ENCODE data around the gene ITIH1. TPM values are rescaled to one million over a fixed set of nuclear protein-coding genes. Genes with fewer than 3 reads are reported as not detected.

The ITIH1 gene
- total RNA-seq, 4 donors from 2014 or later, result 4.1 TPM; not detected in 3

DNA sequence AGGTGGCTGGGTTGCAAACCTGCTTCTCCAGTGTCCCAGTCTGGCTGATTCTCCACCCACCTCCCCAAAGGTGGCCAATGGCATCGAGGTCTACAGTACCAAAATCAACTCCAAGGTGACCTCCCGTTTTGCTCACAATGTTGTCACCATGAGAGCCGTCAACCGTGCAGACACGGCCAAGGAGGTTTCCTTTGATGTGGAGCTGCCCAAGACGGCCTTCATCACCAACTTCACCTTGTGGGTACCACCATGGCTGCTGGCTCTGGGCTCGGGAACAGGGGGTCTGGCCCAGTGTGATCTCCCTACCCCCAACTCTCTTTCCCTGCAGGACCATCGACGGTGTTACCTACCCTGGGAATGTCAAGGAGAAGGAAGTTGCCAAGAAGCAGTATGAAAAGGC is 19.0 kb downstream of the ITIH1 start:
- TF ChIP-seq POLR2A (IDR thresholded peaks at IDR 0.05) (no peak), EP300 (IDR thresholded peaks at IDR 0.05) (no peak)
- TF ChIP-seq, protein P1, sequence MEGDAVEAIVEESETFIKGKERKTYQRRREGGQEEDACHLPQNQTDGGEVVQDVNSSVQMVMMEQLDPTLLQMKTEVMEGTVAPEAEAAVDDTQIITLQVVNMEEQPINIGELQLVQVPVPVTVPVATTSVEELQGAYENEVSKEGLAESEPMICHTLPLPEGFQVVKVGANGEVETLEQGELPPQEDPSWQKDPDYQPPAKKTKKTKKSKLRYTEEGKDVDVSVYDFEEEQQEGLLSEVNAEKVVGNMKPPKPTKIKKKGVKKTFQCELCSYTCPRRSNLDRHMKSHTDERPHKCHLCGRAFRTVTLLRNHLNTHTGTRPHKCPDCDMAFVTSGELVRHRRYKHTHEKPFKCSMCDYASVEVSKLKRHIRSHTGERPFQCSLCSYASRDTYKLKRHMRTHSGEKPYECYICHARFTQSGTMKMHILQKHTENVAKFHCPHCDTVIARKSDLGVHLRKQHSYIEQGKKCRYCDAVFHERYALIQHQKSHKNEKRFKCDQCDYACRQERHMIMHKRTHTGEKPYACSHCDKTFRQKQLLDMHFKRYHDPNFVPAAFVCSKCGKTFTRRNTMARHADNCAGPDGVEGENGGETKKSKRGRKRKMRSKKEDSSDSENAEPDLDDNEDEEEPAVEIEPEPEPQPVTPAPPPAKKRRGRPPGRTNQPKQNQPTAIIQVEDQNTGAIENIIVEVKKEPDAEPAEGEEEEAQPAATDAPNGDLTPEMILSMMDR (IDR thresholded peaks at IDR 0.05), result no peak
- peaks cover 0 to 30% (median 10%) of the 10 kb centered on the region in 4 donors for H3K4me1 ChIP-seq
- H3K4me3 ChIP-seq, result no peak overlapping the region
- no peak for DNase-seq (ENCODE audit: low spot score in 2 of 2)
- no peaks in the 10 kb centered on the region for H3K9me3 ChIP-seq
- peak overlapping the region in 1 of 4 donors; percentile 82 for H3K27ac ChIP-seq
- WGBS, 2 donors, result 95% methylated on average over 9 of the region's 9 CpGs
- H3K36me3 ChIP-seq, result no peaks in the 10 kb centered on the region
- no peaks in the 10 kb centered on the region for H3K27me3 ChIP-seq

DNA sequence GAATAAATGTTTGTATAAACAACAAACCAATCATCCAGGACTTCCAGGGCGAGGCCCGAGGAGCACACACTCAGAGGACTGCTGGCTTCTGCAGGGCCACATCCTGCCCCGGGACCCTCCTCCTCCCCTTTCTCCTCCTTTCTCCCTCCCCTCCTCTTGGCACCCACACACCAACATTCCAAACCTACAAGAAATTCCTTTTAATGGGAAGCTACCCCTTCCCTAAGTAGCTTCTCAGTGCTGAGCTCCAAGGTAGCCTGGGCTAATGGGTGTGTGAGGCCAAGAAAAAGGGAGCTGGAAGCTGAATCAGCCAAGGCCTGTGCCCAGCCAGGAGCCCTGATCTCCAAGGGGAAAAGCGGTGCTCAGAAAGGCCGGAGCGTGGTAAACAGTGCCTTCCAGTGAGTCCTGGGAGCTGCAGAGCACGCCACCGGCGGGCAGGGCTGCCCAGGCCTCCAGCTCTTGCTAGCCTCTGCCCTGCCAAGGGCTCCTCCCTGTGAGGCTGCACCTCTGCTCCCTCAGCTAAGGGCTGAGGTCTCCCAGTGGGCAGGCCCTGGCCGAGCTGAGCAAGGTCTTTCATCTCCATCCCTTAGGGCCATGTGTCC is 21.1 kb downstream of the ITIH1 start:
- H3K9me3 ChIP-seq, result no peaks in the 10 kb centered on the region

GRCh38 chr3:52798978-52799476 is 21.6 kb downstream of the ITIH1 start:
- Histone ChIP-seq H3K27ac (peak overlapping the region in 2 of 4 donors; percentile 59 to 72), H3K9me3 (no peaks in the 10 kb centered on the region), H3K4me1 (peaks cover 0 to 19% (median 8%) of the 10 kb centered on the region in 4 donors), H3K27me3 (no peaks in the 10 kb centered on the region), H3K4me3 (no peak overlapping the region), H3K36me3 (peaks cover 0 to 5% (median 0%) of the 10 kb centered on the region in 3 donors)
- no peak for DNase-seq (ENCODE audit: low spot score in 2 of 2)
- 59 to 66% methylated on average over 13 to 14 of the region's 14 CpGs for WGBS, 2 donors
- TF ChIP-seq, protein P1 (IDR thresholded peaks at IDR 0.05), result peak in 3 of 5 experiments; percentile 11 to 22 (median 21)
- TF ChIP-seq EP300 (IDR thresholded peaks at IDR 0.05) (no peak), POLR2A (IDR thresholded peaks at IDR 0.05) (no peak)

More for the DNA sequence above, 21.1 kb downstream of the ITIH1 start:
- peaks cover 0 to 5% (median 0%) of the 10 kb centered on the region in 3 donors for H3K36me3 ChIP-seq
- no peaks in the 10 kb centered on the region for H3K27me3 ChIP-seq
- peak overlapping the region in 2 of 4 donors; percentile 59 to 72 for H3K27ac ChIP-seq
- no peak for DNase-seq (ENCODE audit: low spot score in 2 of 2)
- WGBS, 2 donors, result 52 to 59% methylated on average over 9 to 10 of the region's 10 CpGs
- peaks cover 0 to 23% (median 10%) of the 10 kb centered on the region in 4 donors for H3K4me1 ChIP-seq
- no peak overlapping the region for H3K4me3 ChIP-seq
- TF ChIP-seq, protein P1 (IDR thresholded peaks at IDR 0.05), result no peak
- TF ChIP-seq POLR2A (IDR thresholded peaks at IDR 0.05), result no peak
- no peak for TF ChIP-seq EP300 (IDR thresholded peaks at IDR 0.05)

DNA sequence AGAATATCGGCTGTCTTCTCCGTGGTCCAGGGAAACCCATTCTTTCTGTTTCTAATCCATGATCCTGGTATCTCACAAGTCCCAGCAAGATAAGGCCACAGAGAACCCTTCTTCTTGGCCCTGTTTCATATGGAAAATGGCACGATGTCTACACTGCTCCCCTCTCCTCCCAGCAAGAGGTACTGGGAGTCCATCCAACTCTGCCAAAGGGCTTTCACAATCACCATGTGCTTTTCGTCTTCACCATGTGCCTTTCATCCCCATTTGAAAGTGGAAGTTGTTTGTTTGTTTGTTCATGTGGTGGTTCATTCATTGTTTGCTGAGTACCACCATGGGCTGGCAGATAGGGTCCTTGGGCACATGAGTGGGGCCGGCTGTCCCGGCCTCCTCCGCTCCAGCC is 22.7 kb downstream of the ITIH1 start:
- 82 to 91% methylated on average over 7 of the region's 7 CpGs for WGBS, 2 donors
- no peak for DNase-seq (ENCODE audit: low spot score in 2 of 2)
- no peaks in the 10 kb centered on the region for H3K27me3 ChIP-seq
- no peak overlapping the region for H3K4me3 ChIP-seq
- no peak overlapping the region for H3K27ac ChIP-seq
- H3K36me3 ChIP-seq, result peaks cover 0 to 5% (median 0%) of the 10 kb centered on the region in 3 donors
- TF ChIP-seq, protein P1 (IDR thresholded peaks at IDR 0.05), result no peak
- TF ChIP-seq POLR2A (IDR thresholded peaks at IDR 0.05), result no peak
- TF ChIP-seq EP300 (IDR thresholded peaks at IDR 0.05), result no peak
- no peaks in the 10 kb centered on the region for H3K9me3 ChIP-seq
- peaks cover 0 to 8% (median 2%) of the 10 kb centered on the region in 4 donors for H3K4me1 ChIP-seq

- H3K36me3 ChIP-seq, result peaks cover 0 to 5% (median 0%) of the 10 kb centered on the region in 3 donors
- 46 to 49% methylated on average over 5 of the region's 5 CpGs for WGBS, 2 donors
Measured at GRCh38 chr3:52801839-52802238, 24.4 kb downstream of the ITIH1 start.

More at GRCh38 chr3:52801839-52802238, 24.4 kb downstream of the ITIH1 start:
- no peak for TF ChIP-seq POLR2A (IDR thresholded peaks at IDR 0.05)
- H3K4me1 ChIP-seq, result no peaks in the 10 kb centered on the region
- no peaks in the 10 kb centered on the region for H3K9me3 ChIP-seq
- H3K4me3 ChIP-seq, result no peak overlapping the region
- H3K27ac ChIP-seq, result no peak overlapping the region
- H3K27me3 ChIP-seq, result no peaks in the 10 kb centered on the region
- DNase-seq (ENCODE audit: low spot score in 2 of 2), result no peak
